ENCODE results near the gene ANKRD42. TPM values are rescaled to one million over a fixed set of nuclear protein-coding genes. Genes with fewer than 3 reads are reported as not detected.

ANKRD42 gene
- total RNA-seq, 1 experiment from 2014 or later: 5.7 TPM

- TF ChIP-seq AFF4 (CRISPR knock-in tag; IDR thresholded peaks at IDR 0.05; ENCODE audit: borderline replicate concordance) (no peak), ATF3 (CRISPR knock-in tag; conservative IDR thresholded peaks at IDR 0.05) (no peak), ATF6 (CRISPR knock-in tag; IDR thresholded peaks at IDR 0.05) (no peak), E2F5 (CRISPR knock-in tag; IDR thresholded peaks at IDR 0.05) (no peak), HMGA2 (CRISPR knock-in tag; IDR thresholded peaks at IDR 0.05) (no peak), ETV6 (CRISPR knock-in tag; IDR thresholded peaks at IDR 0.05) (no peak), FOXP1 (CRISPR knock-in tag; IDR thresholded peaks at IDR 0.05; ENCODE audit: borderline replicate concordance) (no peak), IRF2 (CRISPR knock-in tag; IDR thresholded peaks at IDR 0.05; ENCODE audit: borderline replicate concordance, low read depth) (no peak), NFYB (CRISPR knock-in tag; conservative IDR thresholded peaks at IDR 0.05; ENCODE audit: low read depth) (no peak), ZBTB43 (CRISPR knock-in tag; IDR thresholded peaks at IDR 0.05) (no peak), ZSCAN18 (CRISPR knock-in tag; IDR thresholded peaks at IDR 0.05) (no peak)
Observed at GRCh38 chr11:83191491-83191890, 2.0 kb upstream of the ANKRD42 start (continued).

GRCh38 chr11:83191986-83192385, 1.5 kb upstream of the ANKRD42 start:
- peaks cover 20% of the 10 kb centered on the region for H3K36me3 Mint-ChIP-seq
- no peak for DNase-seq (ENCODE audit: low spot score)
- POLR2A ChIA-PET: no interaction called here
- no peak for ATAC-seq
- peak overlapping the region; percentile 97 for H3K4me3 Mint-ChIP-seq
- H3K4me1 Mint-ChIP-seq: peaks cover 18% of the 10 kb centered on the region
- no peak for TF ChIP-seq NR3C1 (CRISPR knock-in tag; conservative IDR thresholded peaks at IDR 0.05; ENCODE audit: low read depth)
- TF ChIP-seq ZNF396 (CRISPR knock-in tag; IDR thresholded peaks at IDR 0.05; ENCODE audit: borderline replicate concordance): no peak
- no peak for TF ChIP-seq ELF4 (CRISPR knock-in tag; IDR thresholded peaks at IDR 0.05; ENCODE audit: low read depth)
- no peak for TF ChIP-seq NFATC4 (CRISPR knock-in tag; IDR thresholded peaks at IDR 0.05)
- no peak for TF ChIP-seq OVOL2 (CRISPR knock-in tag; IDR thresholded peaks at IDR 0.05; ENCODE audit: borderline replicate concordance)
- TF ChIP-seq ZNF138 (CRISPR knock-in tag; conservative IDR thresholded peaks at IDR 0.05): no peak
- TF ChIP-seq MXD4 (CRISPR knock-in tag; IDR thresholded peaks at IDR 0.05; ENCODE audit: borderline replicate concordance): no peak
- TF ChIP-seq ZNF317 (CRISPR knock-in tag; IDR thresholded peaks at IDR 0.05; ENCODE audit: borderline replicate concordance, low read depth): no peak
- TF ChIP-seq SOX15 (CRISPR knock-in tag; IDR thresholded peaks at IDR 0.05): no peak
- no peak for TF ChIP-seq ZNF263 (CRISPR knock-in tag; IDR thresholded peaks at IDR 0.05; ENCODE audit: low read depth)
- no peak for TF ChIP-seq FOXK1 (CRISPR knock-in tag; IDR thresholded peaks at IDR 0.05)
- TF ChIP-seq SP1 (CRISPR knock-in tag; conservative IDR thresholded peaks at IDR 0.05): no peak
- no peak for TF ChIP-seq ATF3 (CRISPR knock-in tag; conservative IDR thresholded peaks at IDR 0.05)
- TF ChIP-seq ZBTB43 (CRISPR knock-in tag; IDR thresholded peaks at IDR 0.05): no peak
- CTCF ChIA-PET: no interaction called here
- H3K27ac Mint-ChIP-seq: peak overlapping the region; percentile 94; the same call in 1 of the 2 replicates
- H3K27me3 Mint-ChIP-seq (ENCODE audit: low read depth): peaks cover 6% of the 10 kb centered on the region; the same call in 1 of the 2 replicates
- H3K9me3 Mint-ChIP-seq: no peaks in the 10 kb centered on the region

All from WTC11 (cell line).